GM21723 (cell line): ENCODE data around the gene SLC9A8.
"Not testable (repeated sequence)": the region's sequence is repeated elsewhere in the genome, so short reads cannot be mapped to it uniquely, and the experiment has no call there.

Source experiments
- ATAC-seq: cut with Tn5 transposase; IDR thresholded peaks from one replicate; pipeline ENCODE4 v1.9.1; 2021; ENCODE audit warnings: mild to moderate bottlenecking, moderate library complexity; ENCODE audit not compliant: unreplicated experiment

The SLC9A8 gene

GRCh38 chr20:49812507-49813304, at the start of gene SLC9A8:
Gene SLC9A8, plus strand, starts transcription at chr20:49812828. Its CDS starts 95 bp downstream, at chr20:49812923.
- ATAC-seq, result peak; percentile 89

GRCh38 chr20:49762940-49763766, 49.5 kb upstream of the SLC9A8 start:
- no peak for ATAC-seq

GRCh38 chr20:49765413-49765736, 47.3 kb upstream of the SLC9A8 start:
- ATAC-seq, result no peak

GRCh38 chr20:49765846-49766541, 46.6 kb upstream of the SLC9A8 start:
- ATAC-seq, result no peak

GRCh38 chr20:49766979-49767521, 45.6 kb upstream of the SLC9A8 start:
- ATAC-seq, result no peak

- ATAC-seq, result no peak
These were observed 44.2 kb upstream of the SLC9A8 start for GRCh38 chr20:49768204-49769047.

GRCh38 chr20:49769048-49769581, 43.5 kb upstream of the SLC9A8 start:
- no peak for ATAC-seq

GRCh38 chr20:49770634-49771033, 42.0 kb upstream of the SLC9A8 start:
- ATAC-seq, result no peak

GRCh38 chr20:49774213-49774612, 38.4 kb upstream of the SLC9A8 start:
- ATAC-seq, result not testable (repeated sequence)

GRCh38 chr20:49775229-49775693, 37.4 kb upstream of the SLC9A8 start:
- no peak for ATAC-seq

GRCh38 chr20:49779972-49780371, 32.7 kb upstream of the SLC9A8 start:
- no peak for ATAC-seq

- no peak for ATAC-seq
These were observed 31.0 kb upstream of the SLC9A8 start for GRCh38 chr20:49781676-49782075.

GRCh38 chr20:49782439-49782838, 30.2 kb upstream of the SLC9A8 start:
- not testable (repeated sequence) for ATAC-seq

GRCh38 chr20:49783021-49783995, 29.3 kb upstream of the SLC9A8 start:
- not testable (repeated sequence) for ATAC-seq

GRCh38 chr20:49784291-49784690, 28.3 kb upstream of the SLC9A8 start:
- ATAC-seq, result no peak

- no peak for ATAC-seq
These were observed 27.3 kb upstream of the SLC9A8 start for GRCh38 chr20:49785149-49785851.

- peak; percentile 90 for ATAC-seq
These were observed 26.8 kb upstream of the SLC9A8 start for GRCh38 chr20:49785852-49786175.

GRCh38 chr20:49786196-49786595, 26.4 kb upstream of the SLC9A8 start:
- ATAC-seq, result peak; percentile 39
